Activated naive CD8-positive, alpha-beta T cell treated with anti-CD3 and anti-CD28 coated beads, Interleukin-2, amount 10 ng/mL, durations not matched to agents 7 days and 5 days (primary cell): ENCODE data around the gene SOX15. TPM values are rescaled to one million over a fixed set of nuclear protein-coding genes. Genes with fewer than 3 reads are reported as not detected.
A peak's percentile ranks its signal among the peaks of the same experiment; 100 is the strongest.

ENCODE experiments used
- ATAC-seq: fragments of 150-1000 bp; cut with Tn5 transposase; one replicate; pipeline ENCODE4 v1.10.0; 2021; ENCODE audit warnings: low read depth, moderate library complexity
- POLR2A ChIA-PET: fragments of 350-600 bp; sonication (Branson Sonifier 250); formaldehyde crosslinking; loops from one replicate; lab custom pipeline; 2021; ENCODE audit warnings: antibody characterized with exemption; lab: Charles Lee
- DNase-seq: peaks from one replicate; pipeline ENCODE4 v3.0.0; 2021
- H3K27ac Mint-ChIP-seq: one replicate; pipeline ENCODE4 v1.8.0; 2022; ENCODE audit warnings: mild to moderate bottlenecking, mixed read lengths
- H3K27me3 Mint-ChIP-seq: one replicate; pipeline ENCODE4 v1.8.0; 2022; ENCODE audit warnings: mild to moderate bottlenecking, moderate library complexity, mixed read lengths
- H3K36me3 Mint-ChIP-seq: one replicate; pipeline ENCODE4 v1.8.0; 2021; ENCODE audit warnings: mild to moderate bottlenecking, mixed read lengths
- H3K4me1 Mint-ChIP-seq: one replicate; pipeline ENCODE4 v1.8.0; 2021; ENCODE audit warnings: mixed read lengths
- H3K4me3 Mint-ChIP-seq: one replicate; pipeline ENCODE4 v1.8.0; 2022; ENCODE audit warnings: mild to moderate bottlenecking, moderate library complexity, mixed read lengths
- H3K9me3 Mint-ChIP-seq: one replicate; pipeline ENCODE4 v1.8.0; 2021; ENCODE audit warnings: mixed read lengths
- total RNA-seq, 2 experiments: library from RNA; stranded (reverse); gene quantifications; one replicate each; pipeline ENCODE4 v1.2.3, GENCODE V29; 2021

Gene SOX15
- total RNA-seq, 2 experiments from 2014 or later, result 0.30 to 0.57 TPM

DNA sequence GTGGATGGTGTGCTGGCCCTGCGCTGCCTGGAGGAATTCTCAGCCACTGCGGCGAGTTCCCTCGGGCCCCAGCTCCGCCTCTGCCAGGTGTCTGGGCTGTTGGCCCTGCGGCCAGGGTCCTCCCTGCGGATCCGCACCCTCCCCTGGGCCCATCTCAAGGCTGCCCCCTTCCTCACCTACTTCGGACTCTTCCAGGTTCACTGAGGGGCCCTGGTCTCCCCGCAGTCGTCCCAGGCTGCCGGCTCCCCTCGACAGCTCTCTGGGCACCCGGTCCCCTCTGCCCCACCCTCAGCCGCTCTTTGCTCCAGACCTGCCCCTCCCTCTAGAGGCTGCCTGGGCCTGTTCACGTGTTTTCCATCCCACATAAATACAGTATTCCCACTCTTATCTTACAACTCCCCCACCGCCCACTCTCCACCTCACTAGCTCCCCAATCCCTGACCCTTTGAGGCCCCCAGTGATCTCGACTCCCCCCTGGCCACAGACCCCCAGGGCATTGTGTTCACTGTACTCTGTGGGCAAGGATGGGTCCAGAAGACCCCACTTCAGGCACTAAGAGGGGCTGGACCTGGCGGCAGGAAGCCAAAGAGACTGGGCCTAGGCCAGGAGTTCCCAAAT lies 32.6 kb downstream of the SOX15 start:
- Mint-ChIP-seq H3K27me3 (no peaks in the 10 kb centered on the region), H3K4me3 (no peak overlapping the region), H3K9me3 (no peaks in the 10 kb centered on the region), H3K27ac (no peak overlapping the region), H3K36me3 (peaks cover 30% of the 10 kb centered on the region), H3K4me1 (peaks cover 61% of the 10 kb centered on the region)
- no peak for ATAC-seq
- POLR2A ChIA-PET, result interaction anchor here (6.2 kb wide), 1 partner anchor 42 kb away, joined by 63 read pairs; no protein-coding TSS in a partner anchor
- no peak for DNase-seq

GRCh38 chr17:7556627-7557026 lies 33.3 kb downstream of the SOX15 start:
- H3K4me1 Mint-ChIP-seq, result peaks cover 65% of the 10 kb centered on the region
- POLR2A ChIA-PET, result interaction anchor here (0.8 to 6.2 kb wide), 2 partner anchors 41 to 77 kb away, joined by 3 to 63 read pairs; partner anchors contain the start of gene ZBTB4
- H3K36me3 Mint-ChIP-seq, result peaks cover 30% of the 10 kb centered on the region
- H3K27ac Mint-ChIP-seq, result peak overlapping the region; percentile 55
- H3K27me3 Mint-ChIP-seq, result no peaks in the 10 kb centered on the region
- ATAC-seq, result no peak
- no peak overlapping the region for H3K4me3 Mint-ChIP-seq
- H3K9me3 Mint-ChIP-seq, result no peaks in the 10 kb centered on the region
- DNase-seq, result no peak

DNA sequence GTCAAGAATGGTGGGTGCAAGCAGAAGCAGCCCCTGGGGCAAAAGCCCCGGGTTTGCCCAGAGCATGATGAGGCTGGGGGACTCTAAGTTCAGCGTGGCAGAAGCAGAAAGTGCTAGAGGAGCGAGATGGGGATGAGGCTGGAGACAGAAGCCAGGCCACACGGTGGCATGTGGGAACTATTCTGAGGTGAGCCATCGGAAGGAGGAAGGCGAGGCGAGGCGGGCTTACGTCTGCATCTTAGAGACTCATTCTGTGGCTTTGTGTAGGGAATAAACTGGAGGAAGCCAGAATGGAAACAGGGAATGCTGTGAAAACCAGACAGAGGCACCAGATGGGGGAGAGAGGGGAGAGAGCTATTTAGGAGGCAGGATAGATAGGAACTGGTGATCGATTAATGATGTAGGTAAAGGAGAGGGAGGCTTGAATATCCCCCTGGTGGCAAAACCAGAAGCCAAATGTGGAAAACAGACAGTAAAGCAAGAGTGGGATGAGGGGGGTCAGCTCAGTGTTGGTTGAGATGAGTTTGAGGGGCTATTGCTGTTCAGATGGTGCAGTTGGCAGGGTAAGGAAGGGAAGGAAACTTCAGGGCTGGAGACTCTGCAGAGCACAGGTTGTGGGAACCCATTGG lies 34.5 kb downstream of the SOX15 start:
- H3K9me3 Mint-ChIP-seq, result no peaks in the 10 kb centered on the region
- H3K36me3 Mint-ChIP-seq, result peaks cover 31% of the 10 kb centered on the region
- ATAC-seq (no peak), DNase-seq (no peak)
- peak overlapping the region; percentile 65 for H3K27ac Mint-ChIP-seq
- peaks cover 67% of the 10 kb centered on the region for H3K4me1 Mint-ChIP-seq
- POLR2A ChIA-PET, result interaction anchor here (0.6 kb wide), 1 partner anchor 313 kb away, joined by 7 read pairs; the partner anchor contains the start of gene GABARAP
- H3K4me3 Mint-ChIP-seq, result no peak overlapping the region
- no peaks in the 10 kb centered on the region for H3K27me3 Mint-ChIP-seq

DNA sequence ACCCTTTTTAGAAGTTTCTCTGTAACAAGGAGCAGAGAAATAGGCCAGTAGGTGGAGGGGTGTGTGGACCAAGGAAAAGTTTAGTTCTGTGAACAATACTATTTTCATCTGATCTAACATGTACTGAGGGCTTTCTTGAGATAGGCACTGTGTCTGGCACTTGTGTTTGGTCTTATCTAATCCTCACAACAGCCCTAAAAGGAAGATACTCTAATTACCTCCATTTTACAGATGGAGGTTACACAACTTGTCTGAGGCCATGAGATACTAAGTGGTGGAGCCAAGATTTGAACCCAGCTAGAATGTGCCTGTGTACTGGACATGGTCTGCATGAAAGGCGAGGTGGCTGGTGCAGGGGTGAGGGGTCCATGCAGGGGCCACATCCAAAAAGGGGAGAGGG lies 36.5 kb downstream of the SOX15 start:
- Mint-ChIP-seq H3K27ac (peak overlapping the region; percentile 93), H3K36me3 (peaks cover 36% of the 10 kb centered on the region), H3K4me3 (peak overlapping the region; percentile 75), H3K27me3 (no peaks in the 10 kb centered on the region), H3K9me3 (no peaks in the 10 kb centered on the region), H3K4me1 (peaks cover 62% of the 10 kb centered on the region)
- ATAC-seq (no peak), DNase-seq (no peak)
- POLR2A ChIA-PET, result interaction anchor here (0.5 to 2.4 kb wide), 6 partner anchors 8 to 289 kb away, joined by 3 to 12 read pairs (median 8); partner anchors contain the start of genes POLR2A and SENP3

GRCh38 chr17:7552621-7553051 lies 37.3 kb downstream of the SOX15 start:
- Mint-ChIP-seq H3K27me3 (no peaks in the 10 kb centered on the region), H3K9me3 (no peaks in the 10 kb centered on the region), H3K4me3 (peak overlapping the region; percentile 75), H3K4me1 (peaks cover 60% of the 10 kb centered on the region), H3K36me3 (peaks cover 40% of the 10 kb centered on the region), H3K27ac (peak overlapping the region; percentile 93)
- ATAC-seq (peak; percentile 80), DNase-seq (peak; percentile 53)
- POLR2A ChIA-PET, result interaction anchor here (0.6 to 2.4 kb wide), 19 partner anchors 8 to 290 kb away, joined by 3 to 12 read pairs (median 4); partner anchors contain the start of genes ACAP1, CD68, PLSCR3 and POLR2A

DNA sequence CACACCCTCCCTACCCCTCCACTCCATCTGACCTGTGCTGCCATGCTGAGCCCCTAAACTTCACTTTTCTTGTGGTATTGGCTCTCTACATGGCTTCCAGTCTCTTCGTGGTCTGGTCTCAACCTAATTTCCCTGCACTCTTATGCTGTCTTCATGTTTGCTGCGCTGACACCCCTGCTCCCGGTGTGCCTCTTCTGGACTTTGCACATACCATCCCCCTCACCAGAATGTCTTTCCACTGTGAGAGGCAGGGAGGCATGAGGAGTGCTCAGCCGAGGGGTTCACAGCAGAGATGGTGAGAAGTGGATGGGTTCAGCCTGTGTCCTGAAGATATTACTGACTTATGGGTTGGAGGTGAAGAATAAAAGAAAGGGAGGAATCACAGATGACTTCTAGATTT lies 38.5 kb downstream of the SOX15 start:
- Mint-ChIP-seq H3K4me1 (peaks cover 56% of the 10 kb centered on the region), H3K36me3 (peaks cover 40% of the 10 kb centered on the region), H3K9me3 (no peaks in the 10 kb centered on the region), H3K27ac (peak overlapping the region; percentile 93), H3K27me3 (no peaks in the 10 kb centered on the region), H3K4me3 (peak overlapping the region; percentile 100)
- no peak for DNase-seq
- ATAC-seq, result no peak
- POLR2A ChIA-PET, result interaction anchor here (1.7 to 2.4 kb wide), 4 partner anchors 10 to 167 kb away, joined by 3 to 12 read pairs (median 8); partner anchors contain the start of genes POLR2A and SENP3

GRCh38 chr17:7550344-7550743 lies 39.5 kb downstream of the SOX15 start:
- Mint-ChIP-seq H3K4me1 (peaks cover 49% of the 10 kb centered on the region), H3K27ac (peak overlapping the region; percentile 97), H3K9me3 (no peaks in the 10 kb centered on the region), H3K36me3 (peaks cover 35% of the 10 kb centered on the region), H3K4me3 (peak overlapping the region; percentile 100), H3K27me3 (no peaks in the 10 kb centered on the region)
- ATAC-seq, result no peak
- DNase-seq, result no peak
- POLR2A ChIA-PET, result interaction anchor here (0.5 to 1.6 kb wide), 7 partner anchors 8 to 136 kb away, joined by 3 to 5 read pairs (median 4); partner anchors contain the start of genes POLR2A and TNFSF13

- Mint-ChIP-seq H3K27ac (peak overlapping the region; percentile 97), H3K27me3 (no peaks in the 10 kb centered on the region), H3K4me1 (peaks cover 46% of the 10 kb centered on the region), H3K36me3 (peaks cover 31% of the 10 kb centered on the region), H3K9me3 (no peaks in the 10 kb centered on the region), H3K4me3 (peak overlapping the region; percentile 100)
- DNase-seq, result peak; percentile 66
- POLR2A ChIA-PET, result interaction anchor here (0.7 to 2.9 kb wide), 8 partner anchors 9 to 137 kb away, joined by 3 to 8 read pairs (median 4); partner anchors contain the start of genes CD68, POLR2A and TNFSF13
- ATAC-seq, result peak; percentile 37
Observed at GRCh38 chr17:7549401-7550055, 40.4 kb downstream of the SOX15 start.

DNA sequence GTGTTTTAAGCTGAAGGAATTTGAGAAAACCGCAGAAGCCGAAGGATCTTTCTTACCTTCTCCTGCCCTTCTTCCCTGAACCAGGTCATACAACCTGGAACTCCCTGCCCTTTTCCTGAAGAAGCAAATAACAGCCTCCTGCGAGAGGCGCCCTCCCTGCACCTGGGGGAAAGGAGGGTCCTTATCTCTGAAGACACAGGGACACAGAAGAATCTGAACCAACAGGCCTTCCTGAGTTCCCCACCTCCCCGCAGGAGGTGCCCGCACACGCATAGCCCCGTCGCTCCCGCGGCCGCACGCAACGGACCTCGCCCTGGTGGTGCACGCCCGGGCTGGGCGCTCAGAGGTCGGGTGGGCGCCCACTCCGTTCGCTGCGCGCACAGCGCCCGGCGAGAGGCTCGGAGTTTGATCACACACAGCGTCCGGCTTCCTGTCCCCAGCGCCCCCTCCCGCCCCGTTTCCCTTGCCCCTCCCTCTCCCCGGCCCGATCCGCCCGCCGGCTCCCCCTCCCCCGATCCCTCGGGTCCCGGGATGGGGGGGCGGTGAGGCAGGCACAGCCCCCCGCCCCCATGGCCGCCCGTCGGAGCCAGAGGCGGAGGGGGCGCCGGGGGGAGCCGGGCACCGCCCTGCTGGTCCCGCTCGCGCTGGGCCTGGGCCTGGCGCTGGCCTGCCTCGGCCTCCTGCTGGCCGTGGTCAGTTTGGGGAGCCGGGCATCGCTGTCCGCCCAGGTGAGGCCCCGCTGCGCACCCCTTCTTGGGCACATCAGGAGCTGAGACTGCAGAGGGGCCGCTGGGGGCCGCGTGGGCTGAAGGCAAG lies 41.1 kb downstream of the SOX15 start, which contains the start of gene TNFSF12:
Gene TNFSF12, plus strand, starts transcription at position 474 of the 816 bp plus-strand sequence. Its CDS starts 96 bp downstream, at position 570.
- Mint-ChIP-seq H3K36me3 (peaks cover 28% of the 10 kb centered on the region), H3K27ac (peak within 1 kb of the TSS; percentile 97), H3K9me3 (no peaks in the 10 kb centered on the region), H3K4me3 (peak within 1 kb of the TSS; percentile 100), H3K4me1 (peaks cover 43% of the 10 kb centered on the region), H3K27me3 (peaks cover 4% of the 10 kb centered on the region)
- peak; percentile 77 for DNase-seq
- peak; percentile 62 for ATAC-seq
- POLR2A ChIA-PET, result interaction anchor here (0.7 to 2.9 kb wide), 9 partner anchors 10 to 138 kb away, joined by 3 to 10 read pairs (median 5); partner anchors contain the start of genes CD68, POLR2A, TNFSF13 and ZBTB4

DNA sequence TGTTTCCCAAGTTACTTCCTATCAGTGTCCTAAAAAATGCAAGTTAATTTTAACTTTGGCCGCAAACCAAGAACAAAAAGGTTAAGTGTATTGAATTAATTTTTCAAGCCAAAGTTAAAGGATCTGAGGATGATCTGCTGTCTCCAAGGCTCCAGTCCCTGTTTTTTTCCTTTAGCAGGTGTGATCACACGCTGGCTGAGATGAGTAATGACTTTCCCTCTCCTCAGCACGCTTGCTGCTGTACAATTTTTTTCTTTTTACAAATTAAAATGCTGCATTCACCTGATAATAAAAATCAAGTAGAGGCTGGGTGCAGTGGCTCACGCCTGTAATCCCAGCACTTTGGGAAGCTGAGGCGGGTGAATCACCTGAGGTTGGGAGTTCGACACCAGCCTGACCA lies 45.0 kb downstream of the SOX15 start:
- Mint-ChIP-seq H3K36me3 (peaks cover 12% of the 10 kb centered on the region), H3K4me1 (peaks cover 15% of the 10 kb centered on the region), H3K27ac (no peak overlapping the region), H3K4me3 (no peak overlapping the region), H3K27me3 (peaks cover 5% of the 10 kb centered on the region), H3K9me3 (no peaks in the 10 kb centered on the region)
- ATAC-seq (no peak), DNase-seq (no peak)
- POLR2A ChIA-PET, result no interaction called here

DNA sequence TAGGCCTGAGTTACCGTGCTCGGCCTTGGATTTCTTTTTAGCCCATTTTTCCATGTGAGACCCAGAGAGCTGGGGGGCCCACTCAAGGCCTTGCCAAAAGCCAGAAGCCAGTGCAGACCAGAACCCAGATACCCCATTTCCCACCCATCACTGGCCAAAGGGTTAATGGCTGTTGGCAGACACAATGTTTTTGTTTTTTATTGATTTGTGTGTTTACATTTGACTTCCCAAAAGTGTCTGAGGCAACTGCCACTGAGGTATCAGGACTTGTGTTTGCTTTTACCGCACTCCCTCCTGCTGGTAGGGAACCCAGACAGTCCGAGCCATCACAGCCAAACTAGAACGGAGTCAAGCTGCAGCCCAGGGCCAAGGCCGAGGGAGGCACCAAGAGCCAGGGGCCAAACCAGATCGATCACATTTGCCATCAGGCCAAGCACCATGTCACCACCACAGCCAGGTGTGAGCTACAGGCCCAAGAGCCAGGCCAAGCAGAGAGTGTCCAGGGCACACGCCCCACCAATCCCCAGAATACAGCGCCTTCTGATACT lies 48.7 kb downstream of the SOX15 start:
- Mint-ChIP-seq H3K9me3 (peaks cover 6% of the 10 kb centered on the region), H3K4me1 (peaks cover 2% of the 10 kb centered on the region), H3K27me3 (peaks cover 6% of the 10 kb centered on the region), H3K27ac (no peak overlapping the region), H3K4me3 (no peak overlapping the region), H3K36me3 (peaks cover 5% of the 10 kb centered on the region)
- DNase-seq, result no peak
- POLR2A ChIA-PET, result no interaction called here
- ATAC-seq, result no peak
